Parietal lobe (tissue), 2 donors: ENCODE measurements around the gene NLRC4. TPM values are rescaled to one million over a fixed set of nuclear protein-coding genes. Genes with fewer than 3 reads are reported as not detected.

Source experiments
- small RNA-seq: library from RNA; depleted of rRNA; stranded (forward); fragments of <200 nt; gene quantifications from one replicate; pipeline ENCODE3, GENCODE V24; 2014; ENCODE audit warnings: low replicate concordance
- total RNA-seq: library from RNA; depleted of rRNA; stranded (reverse); fragments of >200 nt; gene quantifications from one replicate; pipeline ENCODE4 v1.2.3, GENCODE V29; 2014

Gene NLRC4, protein sequence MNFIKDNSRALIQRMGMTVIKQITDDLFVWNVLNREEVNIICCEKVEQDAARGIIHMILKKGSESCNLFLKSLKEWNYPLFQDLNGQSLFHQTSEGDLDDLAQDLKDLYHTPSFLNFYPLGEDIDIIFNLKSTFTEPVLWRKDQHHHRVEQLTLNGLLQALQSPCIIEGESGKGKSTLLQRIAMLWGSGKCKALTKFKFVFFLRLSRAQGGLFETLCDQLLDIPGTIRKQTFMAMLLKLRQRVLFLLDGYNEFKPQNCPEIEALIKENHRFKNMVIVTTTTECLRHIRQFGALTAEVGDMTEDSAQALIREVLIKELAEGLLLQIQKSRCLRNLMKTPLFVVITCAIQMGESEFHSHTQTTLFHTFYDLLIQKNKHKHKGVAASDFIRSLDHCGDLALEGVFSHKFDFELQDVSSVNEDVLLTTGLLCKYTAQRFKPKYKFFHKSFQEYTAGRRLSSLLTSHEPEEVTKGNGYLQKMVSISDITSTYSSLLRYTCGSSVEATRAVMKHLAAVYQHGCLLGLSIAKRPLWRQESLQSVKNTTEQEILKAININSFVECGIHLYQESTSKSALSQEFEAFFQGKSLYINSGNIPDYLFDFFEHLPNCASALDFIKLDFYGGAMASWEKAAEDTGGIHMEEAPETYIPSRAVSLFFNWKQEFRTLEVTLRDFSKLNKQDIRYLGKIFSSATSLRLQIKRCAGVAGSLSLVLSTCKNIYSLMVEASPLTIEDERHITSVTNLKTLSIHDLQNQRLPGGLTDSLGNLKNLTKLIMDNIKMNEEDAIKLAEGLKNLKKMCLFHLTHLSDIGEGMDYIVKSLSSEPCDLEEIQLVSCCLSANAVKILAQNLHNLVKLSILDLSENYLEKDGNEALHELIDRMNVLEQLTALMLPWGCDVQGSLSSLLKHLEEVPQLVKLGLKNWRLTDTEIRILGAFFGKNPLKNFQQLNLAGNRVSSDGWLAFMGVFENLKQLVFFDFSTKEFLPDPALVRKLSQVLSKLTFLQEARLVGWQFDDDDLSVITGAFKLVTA
- 0.31 TPM for total RNA-seq

DNA sequence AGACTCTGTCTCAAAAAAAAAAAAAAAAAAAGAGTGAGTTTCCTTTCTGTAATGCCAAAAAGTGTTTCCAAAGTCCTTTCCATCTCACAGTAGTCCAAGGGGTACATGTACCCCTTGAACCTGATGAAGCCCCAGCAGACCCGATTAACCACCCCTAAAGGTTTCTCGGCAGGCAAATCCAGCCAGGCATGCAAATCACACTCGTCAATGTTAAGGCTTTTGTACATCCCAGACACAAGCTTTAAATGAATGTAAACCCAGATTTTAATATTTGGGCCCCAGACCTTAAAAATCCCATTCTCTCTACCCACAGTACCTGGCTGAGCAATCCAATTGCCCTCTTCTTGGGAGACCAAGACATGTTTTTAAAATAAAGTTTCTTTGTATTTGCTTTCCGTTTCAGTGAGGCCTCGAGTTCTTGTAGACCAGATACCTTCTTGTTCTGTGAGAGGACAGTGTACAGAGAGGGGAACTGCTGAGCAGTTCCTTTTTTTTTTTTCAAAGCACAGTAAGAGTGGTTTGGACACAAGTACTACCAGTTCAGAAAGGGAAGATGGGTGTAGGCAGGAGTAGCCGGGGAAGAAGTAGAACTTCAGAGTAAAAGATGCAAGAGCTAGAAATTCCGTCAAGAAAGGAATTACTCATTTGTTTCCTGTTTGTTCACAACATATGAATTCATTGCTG lies at the start of gene NLRC4:
Gene NLRC4 (minus strand): TSS at position 465 of the 684 bp plus-strand sequence. CDS start 8,111 bp downstream, outside the sequence.

DNA sequence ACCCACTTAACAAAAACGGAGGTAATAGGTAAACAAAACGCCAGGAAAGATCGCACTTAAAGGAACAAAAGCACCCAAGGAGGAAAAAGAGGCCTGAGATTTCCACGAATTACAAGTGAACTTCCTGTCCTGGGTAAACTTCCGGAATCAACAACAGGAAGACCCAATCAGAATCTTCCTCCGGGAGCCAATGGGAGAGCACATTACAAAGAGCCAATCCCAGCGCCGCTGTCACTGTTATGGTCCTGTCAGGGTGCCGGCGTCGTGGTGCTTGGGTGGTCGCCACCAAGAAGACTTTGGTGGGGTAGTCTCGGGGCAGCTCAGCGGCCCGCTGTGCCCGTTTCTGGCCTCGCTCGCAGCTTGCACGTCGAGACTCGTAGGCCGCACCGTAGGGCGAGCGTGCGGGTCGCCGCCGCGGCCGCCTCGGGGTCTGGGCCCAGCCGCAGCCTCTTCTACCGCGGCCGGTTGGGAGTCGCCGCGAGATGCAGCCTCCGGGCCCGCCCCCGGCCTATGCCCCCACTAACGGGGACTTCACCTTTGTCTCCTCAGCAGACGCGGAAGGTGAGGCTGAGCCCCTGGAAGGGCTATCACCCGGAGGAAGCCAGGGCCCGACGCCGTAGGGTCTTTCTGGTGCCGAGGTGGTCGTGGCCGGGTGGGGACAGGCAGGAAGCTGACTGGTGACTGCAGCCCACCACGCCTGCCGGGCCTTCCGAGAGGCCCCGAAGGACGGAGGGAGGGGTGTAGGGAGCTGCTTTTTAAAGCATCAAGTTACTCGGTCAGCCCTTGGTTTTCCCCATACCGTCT lies 13.2 kb upstream of the NLRC4 start, which contains the start of gene YIPF4:
Gene YIPF4 (plus strand): TSS at position 231 of the 804 bp plus-strand sequence. CDS start 252 bp downstream, at position 483.

Small RNA genes lying within 50 kb of the gene (small RNA-seq; reads per million reads assigned to genes)
- gene RNU6-647P: 0.09 reads per million

Other genes with a start within 250 kb of the NLRC4 start
- 60.4 TPM for gene DPY30, start 225.1 kb downstream of the NLRC4 start, total RNA-seq
- gene SPAST, start 201.3 kb downstream of the NLRC4 start, total RNA-seq: 204 TPM
- 26.9 TPM for gene SLC30A6, start 99.0 kb downstream of the NLRC4 start, total RNA-seq
- gene YIPF4, start 13.0 kb upstream of the NLRC4 start, total RNA-seq: 41.3 TPM
- gene BIRC6, start 92.1 kb upstream of the NLRC4 start, total RNA-seq: 456 TPM